MM.1S (cell line): ENCODE data around the gene GDPD5.

Experiments
- CTCF ChIP-seq: fragments of 300-600 bp; sonication (generic); IDR thresholded peaks from 2 replicates; pipeline ENCODE4 v1.5.1; 2016; ENCODE audit warnings: antibody characterized with exemption, low read length, mixed read lengths
- EZH2phosphoT487 ChIP-seq: fragments of 300-600 bp; sonication (generic); IDR thresholded peaks from 2 replicates; pipeline ENCODE4 v1.6.1; 2018; ENCODE audit warnings: antibody characterized with exemption, low read length

GRCh38 chr11:75428281-75428724 lies 97.4 kb downstream of the GDPD5 start:
- TF ChIP-seq CTCF (no peak), EZH2phosphoT487 (no peak)
